ENCODE measurements around the gene TRIM21.
A peak's percentile ranks its signal among the peaks of the same experiment; 100 is the strongest.
"Not testable (repeated sequence)": the region's sequence is repeated elsewhere in the genome, so short reads cannot be mapped to it uniquely, and the experiment has no call there.

The TRIM21 gene

GRCh38 chr11:4393209-4393857 is at the start of gene TRIM21:
Gene TRIM21, minus strand, starts transcription at chr11:4393702. Its CDS starts 3,293 bp downstream, at chr11:4390409.
- DNase-seq: peak; percentile 93 to 95

GRCh38 chr11:4441515-4441914 is 48.0 kb upstream of the TRIM21 start:
- no peak for DNase-seq

- DNase-seq: no peak
These were observed 42.9 kb upstream of the TRIM21 start for GRCh38 chr11:4436411-4436810.

GRCh38 chr11:4433856-4434255 is 40.4 kb upstream of the TRIM21 start:
- DNase-seq: no peak

- DNase-seq: no peak
These were observed 36.5 kb upstream of the TRIM21 start for GRCh38 chr11:4430051-4430450.

- DNase-seq: no peak
These were observed 24.9 kb upstream of the TRIM21 start for GRCh38 chr11:4418403-4418802.

GRCh38 chr11:4416816-4417215 is 23.3 kb upstream of the TRIM21 start:
- DNase-seq: no peak

GRCh38 chr11:4416306-4416705 is 22.8 kb upstream of the TRIM21 start:
- no peak for DNase-seq

GRCh38 chr11:4406206-4406605 is 12.7 kb upstream of the TRIM21 start:
- DNase-seq: not testable (repeated sequence)

- DNase-seq: no peak
These were observed 339 bp upstream of the TRIM21 start for GRCh38 chr11:4393858-4394223.

GRCh38 chr11:4388221-4388620 is 5.3 kb downstream of the TRIM21 start:
- no peak for DNase-seq

GRCh38 chr11:4385978-4386740 is 7.3 kb downstream of the TRIM21 start:
- DNase-seq: no peak

- DNase-seq: no peak
These were observed 11.6 kb downstream of the TRIM21 start for GRCh38 chr11:4381901-4382300.

- DNase-seq: no peak
These were observed 17.9 kb downstream of the TRIM21 start for GRCh38 chr11:4375431-4376140.

- DNase-seq: no peak
These were observed 23.3 kb downstream of the TRIM21 start for GRCh38 chr11:4370166-4370565.

- DNase-seq: no peak
These were observed 25.2 kb downstream of the TRIM21 start, which contains the start of gene OR52B4 for GRCh38 chr11:4368286-4368685. Gene OR52B4, minus strand, starts transcription at chr11:4368386. Its CDS starts 91 bp downstream, at chr11:4368295.

GRCh38 chr11:4348142-4348541 is 45.4 kb downstream of the TRIM21 start:
- not testable (repeated sequence) for DNase-seq

GRCh38 chr11:4345366-4345765 is 48.1 kb downstream of the TRIM21 start:
- DNase-seq: not testable (repeated sequence)
